K562 (cell line): Measurements from ENCODE around the gene MSRB2. TPM values are rescaled to one million over a fixed set of nuclear protein-coding genes. Genes with fewer than 3 reads are reported as not detected.

Experiments
- BRF1 ChIP-seq: IDR thresholded peaks from 3 replicates; pipeline ENCODE4 v1.6.1; 2011; ENCODE audit warnings: borderline replicate concordance, mild to moderate bottlenecking; ENCODE audit not compliant: insufficient read length; ENCODE audit errors: extremely low read depth
- CBFA2T3 ChIP-seq: fragments of 450-650 bp; IDR thresholded peaks from 2 replicates; pipeline ENCODE4 v1.6.1; 2017
- CCAR2 ChIP-seq: fragments of 200-400 bp; formaldehyde crosslinking; IDR thresholded peaks from 2 replicates; pipeline ENCODE4 v1.6.1; 2017; ENCODE audit warnings: mild to moderate bottlenecking, low read depth, low read length
- EHMT2 ChIP-seq: fragments of 450-650 bp; IDR thresholded peaks from 2 replicates; pipeline ENCODE4 v1.6.1; 2018; ENCODE audit warnings: antibody characterized with exemption
- KDM5B ChIP-seq: fragments of 200-600 bp; sonication (generic); IDR thresholded peaks from 2 replicates; pipeline ENCODE4 v1.6.1; 2012; ENCODE audit warnings: low read depth, mild to moderate bottlenecking, moderate library complexity, low read length, control low read depth, inconsistent platforms; ENCODE audit not compliant: insufficient replicate concordance
- MEF2A ChIP-seq: IDR thresholded peaks from 2 replicates; pipeline ENCODE4 v1.6.1; 2011; ENCODE audit warnings: low read depth, mild to moderate bottlenecking, low read length, moderate library complexity; ENCODE audit not compliant: control insufficient read depth
- MIER1 ChIP-seq: fragments of 450-650 bp; IDR thresholded peaks from 2 replicates; pipeline ENCODE4 v1.6.1; 2016; ENCODE audit warnings: antibody characterized with exemption, mild to moderate bottlenecking, low read depth
- NUFIP1 ChIP-seq: fragments of 450-650 bp; IDR thresholded peaks from 2 replicates; pipeline ENCODE4 v1.6.1; 2018; ENCODE audit not compliant: partially characterized antibody
- RCOR1 ChIP-seq, 2 experiments: IDR thresholded peaks; 2 replicates each; pipeline ENCODE4 v1.6.1; 2012; ENCODE audit warnings: low read depth in 2 of 2, low read length in 2 of 2, borderline replicate concordance in 1 of 2, improper control_type of control experiment in 1 of 2
- SMAD1 ChIP-seq: fragments of 150-350 bp; IDR thresholded peaks from 2 replicates; pipeline ENCODE4 v1.6.1; 2014; ENCODE audit warnings: low read length, low read depth; ENCODE audit not compliant: partially characterized antibody
- SMARCA4 ChIP-seq: fragments of 450-650 bp; IDR thresholded peaks from 2 replicates; pipeline ENCODE4 v1.6.1; 2016
- THRAP3 ChIP-seq: fragments of 450-650 bp; IDR thresholded peaks from 2 replicates; pipeline ENCODE4 v1.6.1; 2016; ENCODE audit warnings: mild to moderate bottlenecking, inconsistent platforms, borderline replicate concordance
- ZNF165 ChIP-seq: fragments of 250-450 bp; sonication (Bioruptor Pico); IDR thresholded peaks from 2 replicates; pipeline ENCODE4 v1.4.0; 2020; ENCODE audit warnings: borderline replicate concordance
- ZNF696 ChIP-seq: fragments of 250-450 bp; sonication (Bioruptor Pico); conservative IDR thresholded peaks from 2 replicates; pipeline ENCODE4 v1.4.0; 2020; ENCODE audit warnings: mild to moderate bottlenecking, moderate library complexity
- ZNF764 ChIP-seq: fragments of 250-450 bp; sonication (Bioruptor Pico); IDR thresholded peaks from 2 replicates; pipeline ENCODE4 v1.4.0; 2020; ENCODE audit warnings: low read depth, mild to moderate bottlenecking, moderate library complexity
- polyA plus RNA-seq, 8 experiments: library from polyadenylated mRNA; depleted of rRNA in 4 of 8; stranded (reverse) in 5 of 8; unstranded in 3 of 8; fragments of >200 nt; fragmentation: Nextera tagmentation in 2 of 8; fragmentation: Illumina TruSeq in 1 of 8; extraction: Ambion mirVana in 2 of 8; extraction: Trizol in 1 of 8; gene quantifications; 2 replicates each; pipeline versions ENCODE4 v1.2.1 to v1.2.3, GENCODE V29; 2011 to 2014; ENCODE audit warnings: inconsistent platforms in 1 of 8, missing spikeins in 1 of 8
- total RNA-seq, 7 experiments: library from RNA; depleted of rRNA in 6 of 7; stranded (reverse); fragments of >200 nt in 6 of 7; fragmentation: Illumina TruSeq in 2 of 7; extraction: Trizol in 2 of 7; gene quantifications; 2 replicates each; pipeline versions ENCODE4 v1.2.1 to v1.2.3, GENCODE V29; 2011 to 2021; ENCODE audit warnings: low replicate concordance in 1 of 7
- TF ChIP-seq, protein P1 (sequence below), 2 experiments: fragments of 200-800 bp in 1 of 2; sonication (Bioruptor generic) in 1 of 2; sonication (generic) in 1 of 2; formaldehyde crosslinking in 1 of 2; IDR thresholded peaks in 1 of 2; conservative IDR thresholded peaks in 1 of 2; 2 replicates each; pipeline versions ENCODE4 v1.5.0 to v1.6.1; 2016 to 2020; ENCODE audit warnings: missing compliant biosample characterization in 1 of 2, missing genetic modification characterization in 1 of 2, missing genetic modification reagents in 1 of 2
- TF ChIP-seq, protein P2 (sequence below): fragments of 250-450 bp; sonication (Bioruptor Pico); IDR thresholded peaks from 2 replicates; pipeline ENCODE4 v1.4.0; 2020; ENCODE audit warnings: mild to moderate bottlenecking, moderate library complexity
- TF ChIP-seq, protein P3 (sequence below): fragments of 450-650 bp; formaldehyde crosslinking; IDR thresholded peaks from 2 replicates; pipeline ENCODE4 v1.4.0; 2022; ENCODE audit warnings: missing genetic modification characterization
- TF ChIP-seq, protein P4 (sequence below): fragments of 450-650 bp; IDR thresholded peaks from 2 replicates; pipeline ENCODE4 v1.6.1; 2017; ENCODE audit warnings: antibody characterized with exemption
- TF ChIP-seq, protein P5 (sequence below): fragments of 250-450 bp; sonication (Bioruptor Pico); IDR thresholded peaks from 2 replicates; pipeline ENCODE4 v1.8.0; 2022; ENCODE audit warnings: moderate library complexity, mild to moderate bottlenecking, inconsistent platforms
- TF ChIP-seq, protein P6 (sequence below): fragments of 450-650 bp; IDR thresholded peaks from 2 replicates; pipeline ENCODE4 v1.6.1; 2016; ENCODE audit warnings: missing biosample characterization, missing genetic modification characterization

Gene MSRB2
- total and polyA plus RNA-seq, 9 of the 15 experiments (the other 6 are each of a cell fraction or from before 2014, with no cell fraction given) = 1.5 to 22.3 (median 5.9) TPM

DNA sequence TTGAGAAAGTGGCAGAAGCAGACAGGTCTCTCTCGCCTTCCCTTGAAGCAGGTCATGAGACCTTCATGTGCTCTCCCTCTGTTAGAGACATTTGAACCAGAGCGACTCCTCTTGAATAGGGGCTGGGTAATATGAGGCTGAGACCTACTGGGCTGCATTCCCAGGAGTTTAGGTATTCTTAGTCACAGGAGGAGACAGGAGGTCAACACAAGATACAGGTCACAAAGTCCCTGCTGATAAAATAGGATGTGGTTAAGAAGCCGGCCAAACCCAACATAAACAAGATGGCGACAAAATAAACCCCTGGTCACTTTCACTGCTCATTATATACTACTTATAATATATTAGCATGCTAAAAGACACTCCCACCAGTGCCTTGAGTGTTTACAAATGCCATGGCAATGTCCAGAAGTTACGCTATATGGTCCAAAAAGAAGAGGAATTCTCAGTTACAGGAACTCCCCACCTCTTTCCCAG lies 43.5 kb upstream of the MSRB2 start (continued):
- TF ChIP-seq, protein P1, sequence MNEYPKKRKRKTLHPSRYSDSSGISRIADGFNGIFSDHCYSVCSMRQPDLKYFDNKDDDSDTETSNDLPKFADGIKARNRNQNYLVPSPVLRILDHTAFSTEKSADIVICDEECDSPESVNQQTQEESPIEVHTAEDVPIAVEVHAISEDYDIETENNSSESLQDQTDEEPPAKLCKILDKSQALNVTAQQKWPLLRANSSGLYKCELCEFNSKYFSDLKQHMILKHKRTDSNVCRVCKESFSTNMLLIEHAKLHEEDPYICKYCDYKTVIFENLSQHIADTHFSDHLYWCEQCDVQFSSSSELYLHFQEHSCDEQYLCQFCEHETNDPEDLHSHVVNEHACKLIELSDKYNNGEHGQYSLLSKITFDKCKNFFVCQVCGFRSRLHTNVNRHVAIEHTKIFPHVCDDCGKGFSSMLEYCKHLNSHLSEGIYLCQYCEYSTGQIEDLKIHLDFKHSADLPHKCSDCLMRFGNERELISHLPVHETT (CRISPR knock-in tag; conservative IDR thresholded peaks at IDR 0.05 in 1 of 2, IDR thresholded peaks at IDR 0.05 in 1 of 2) = peak in 1 of 2 experiments; percentile 57; a peak in 1 of 4 replicates
- TF ChIP-seq RCOR1 (IDR thresholded peaks at IDR 0.05; ENCODE audit: borderline replicate concordance in 1 of 2, low read depth in 2 of 2, low read length in 2 of 2) = peak in 1 of 2 experiments; percentile 22; a peak in 1 of 4 replicates
- TF ChIP-seq EHMT2 = peak; percentile 46
- peak; percentile 63; the same call in 1 of the 2 replicates for TF ChIP-seq SMARCA4
- no peak for TF ChIP-seq MEF2A
- no peak for TF ChIP-seq ZNF696 (CRISPR knock-in tag)
- TF ChIP-seq, protein P2, sequence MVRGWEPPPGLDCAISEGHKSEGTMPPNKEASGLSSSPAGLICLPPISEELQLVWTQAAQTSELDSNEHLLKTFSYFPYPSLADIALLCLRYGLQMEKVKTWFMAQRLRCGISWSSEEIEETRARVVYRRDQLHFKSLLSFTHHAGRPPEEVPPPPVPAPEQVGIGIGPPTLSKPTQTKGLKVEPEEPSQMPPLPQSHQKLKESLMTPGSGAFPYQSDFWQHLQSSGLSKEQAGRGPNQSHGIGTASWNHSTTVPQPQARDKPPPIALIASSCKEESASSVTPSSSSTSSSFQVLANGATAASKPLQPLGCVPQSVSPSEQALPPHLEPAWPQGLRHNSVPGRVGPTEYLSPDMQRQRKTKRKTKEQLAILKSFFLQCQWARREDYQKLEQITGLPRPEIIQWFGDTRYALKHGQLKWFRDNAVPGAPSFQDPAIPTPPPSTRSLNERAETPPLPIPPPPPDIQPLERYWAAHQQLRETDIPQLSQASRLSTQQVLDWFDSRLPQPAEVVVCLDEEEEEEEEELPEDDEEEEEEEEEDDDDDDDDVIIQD (CRISPR knock-in tag) = no peak
- TF ChIP-seq CCAR2 = no peak
- TF ChIP-seq, protein P3, sequence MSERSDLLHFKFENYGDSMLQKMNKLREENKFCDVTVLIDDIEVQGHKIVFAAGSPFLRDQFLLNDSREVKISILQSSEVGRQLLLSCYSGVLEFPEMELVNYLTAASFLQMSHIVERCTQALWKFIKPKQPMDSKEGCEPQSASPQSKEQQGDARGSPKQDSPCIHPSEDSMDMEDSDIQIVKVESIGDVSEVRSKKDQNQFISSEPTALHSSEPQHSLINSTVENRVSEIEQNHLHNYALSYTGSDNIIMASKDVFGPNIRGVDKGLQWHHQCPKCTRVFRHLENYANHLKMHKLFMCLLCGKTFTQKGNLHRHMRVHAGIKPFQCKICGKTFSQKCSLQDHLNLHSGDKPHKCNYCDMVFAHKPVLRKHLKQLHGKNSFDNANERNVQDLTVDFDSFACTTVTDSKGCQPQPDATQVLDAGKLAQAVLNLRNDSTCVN (CRISPR knock-in tag) = no peak
- TF ChIP-seq NUFIP1 = no peak
- TF ChIP-seq THRAP3 = no peak
- TF ChIP-seq, protein P4, sequence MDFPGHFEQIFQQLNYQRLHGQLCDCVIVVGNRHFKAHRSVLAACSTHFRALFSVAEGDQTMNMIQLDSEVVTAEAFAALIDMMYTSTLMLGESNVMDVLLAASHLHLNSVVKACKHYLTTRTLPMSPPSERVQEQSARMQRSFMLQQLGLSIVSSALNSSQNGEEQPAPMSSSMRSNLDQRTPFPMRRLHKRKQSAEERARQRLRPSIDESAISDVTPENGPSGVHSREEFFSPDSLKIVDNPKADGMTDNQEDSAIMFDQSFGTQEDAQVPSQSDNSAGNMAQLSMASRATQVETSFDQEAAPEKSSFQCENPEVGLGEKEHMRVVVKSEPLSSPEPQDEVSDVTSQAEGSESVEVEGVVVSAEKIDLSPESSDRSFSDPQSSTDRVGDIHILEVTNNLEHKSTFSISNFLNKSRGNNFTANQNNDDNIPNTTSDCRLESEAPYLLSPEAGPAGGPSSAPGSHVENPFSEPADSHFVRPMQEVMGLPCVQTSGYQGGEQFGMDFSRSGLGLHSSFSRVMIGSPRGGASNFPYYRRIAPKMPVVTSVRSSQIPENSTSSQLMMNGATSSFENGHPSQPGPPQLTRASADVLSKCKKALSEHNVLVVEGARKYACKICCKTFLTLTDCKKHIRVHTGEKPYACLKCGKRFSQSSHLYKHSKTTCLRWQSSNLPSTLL = no peak
- no peak for TF ChIP-seq MIER1
- TF ChIP-seq BRF1 = no peak
- no peak for TF ChIP-seq ZNF165 (CRISPR knock-in tag)
- no peak for TF ChIP-seq KDM5B
- TF ChIP-seq SMAD1 = no peak
- peak; percentile 44 for TF ChIP-seq CBFA2T3
- TF ChIP-seq, protein P5, sequence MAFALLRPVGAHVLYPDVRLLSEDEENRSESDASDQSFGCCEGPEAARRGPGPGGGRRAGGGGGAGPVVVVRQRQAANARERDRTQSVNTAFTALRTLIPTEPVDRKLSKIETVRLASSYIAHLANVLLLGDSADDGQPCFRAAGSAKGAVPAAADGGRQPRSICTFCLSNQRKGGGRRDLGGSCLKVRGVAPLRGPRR (CRISPR knock-in tag) = no peak
- TF ChIP-seq, protein P6, sequence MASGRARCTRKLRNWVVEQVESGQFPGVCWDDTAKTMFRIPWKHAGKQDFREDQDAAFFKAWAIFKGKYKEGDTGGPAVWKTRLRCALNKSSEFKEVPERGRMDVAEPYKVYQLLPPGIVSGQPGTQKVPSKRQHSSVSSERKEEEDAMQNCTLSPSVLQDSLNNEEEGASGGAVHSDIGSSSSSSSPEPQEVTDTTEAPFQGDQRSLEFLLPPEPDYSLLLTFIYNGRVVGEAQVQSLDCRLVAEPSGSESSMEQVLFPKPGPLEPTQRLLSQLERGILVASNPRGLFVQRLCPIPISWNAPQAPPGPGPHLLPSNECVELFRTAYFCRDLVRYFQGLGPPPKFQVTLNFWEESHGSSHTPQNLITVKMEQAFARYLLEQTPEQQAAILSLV (tag) = no peak
- no peak for TF ChIP-seq ZNF764 (CRISPR knock-in tag)
